ENCODE measurements around the gene PTP4A1. TPM values are rescaled to one million over a fixed set of nuclear protein-coding genes. Genes with fewer than 3 reads are reported as not detected.

The PTP4A1 gene
- total RNA-seq, 2 experiments from 2014 or later, result 45.1 to 49.3 TPM

DNA sequence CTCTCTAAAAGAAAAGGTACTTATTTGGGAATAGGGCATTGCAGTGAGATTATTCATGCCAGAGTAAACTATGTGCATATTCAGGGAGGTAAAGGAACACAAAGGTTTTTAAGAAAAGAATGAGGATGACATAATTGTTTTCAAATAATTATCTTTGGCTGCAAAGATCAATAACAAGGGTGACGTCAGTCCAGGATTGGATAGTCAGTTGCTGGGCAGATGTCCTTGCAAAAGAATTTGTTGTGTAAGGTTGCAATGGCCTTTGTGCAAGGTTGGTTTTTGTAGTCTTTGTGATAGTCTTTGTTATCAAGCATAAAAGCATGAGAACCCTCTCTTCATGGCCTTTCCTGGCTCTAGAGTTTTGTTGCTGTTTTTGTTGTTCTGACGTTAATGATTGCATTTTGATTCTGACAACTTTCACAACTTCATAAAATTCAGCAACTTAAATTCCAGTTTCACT lies 17.7 kb downstream of the PTP4A1 start:
- no peaks in the 10 kb centered on the region for H3K4me1 Mint-ChIP-seq (ENCODE audit: low read depth)
- no peaks in the 10 kb centered on the region for H3K36me3 Mint-ChIP-seq
- no peak for DNase-seq
- intact Hi-C loops (cut with micrococcal nuclease), result no loop called here
- H3K4me3 Mint-ChIP-seq, result no peak overlapping the region
- no peaks in the 10 kb centered on the region for H3K9me3 Mint-ChIP-seq
- no peaks in the 10 kb centered on the region for H3K27me3 Mint-ChIP-seq
- POLR2A ChIA-PET, result no interaction called here
- CTCF ChIA-PET, result no interaction called here
- no peak overlapping the region for H3K27ac Mint-ChIP-seq

- POLR2A ChIA-PET, result no interaction called here
- Mint-ChIP-seq H3K9me3 (no peaks in the 10 kb centered on the region), H3K27me3 (no peaks in the 10 kb centered on the region), H3K4me3 (no peak overlapping the region), H3K36me3 (no peaks in the 10 kb centered on the region), H3K27ac (no peak overlapping the region), H3K4me1 (ENCODE audit: low read depth) (peaks cover 2% of the 10 kb centered on the region)
- CTCF ChIA-PET, result interaction anchor here (0.6 to 1.3 kb wide), 2 partner anchors 84 to 171 kb away, joined by 3 to 4 read pairs; no protein-coding TSS in a partner anchor
- DNase-seq, result no peak
- intact Hi-C loops (cut with micrococcal nuclease), result no loop called here
Measured at GRCh38 chr6:63592886-63593285, 20.6 kb downstream of the PTP4A1 start.

DNA sequence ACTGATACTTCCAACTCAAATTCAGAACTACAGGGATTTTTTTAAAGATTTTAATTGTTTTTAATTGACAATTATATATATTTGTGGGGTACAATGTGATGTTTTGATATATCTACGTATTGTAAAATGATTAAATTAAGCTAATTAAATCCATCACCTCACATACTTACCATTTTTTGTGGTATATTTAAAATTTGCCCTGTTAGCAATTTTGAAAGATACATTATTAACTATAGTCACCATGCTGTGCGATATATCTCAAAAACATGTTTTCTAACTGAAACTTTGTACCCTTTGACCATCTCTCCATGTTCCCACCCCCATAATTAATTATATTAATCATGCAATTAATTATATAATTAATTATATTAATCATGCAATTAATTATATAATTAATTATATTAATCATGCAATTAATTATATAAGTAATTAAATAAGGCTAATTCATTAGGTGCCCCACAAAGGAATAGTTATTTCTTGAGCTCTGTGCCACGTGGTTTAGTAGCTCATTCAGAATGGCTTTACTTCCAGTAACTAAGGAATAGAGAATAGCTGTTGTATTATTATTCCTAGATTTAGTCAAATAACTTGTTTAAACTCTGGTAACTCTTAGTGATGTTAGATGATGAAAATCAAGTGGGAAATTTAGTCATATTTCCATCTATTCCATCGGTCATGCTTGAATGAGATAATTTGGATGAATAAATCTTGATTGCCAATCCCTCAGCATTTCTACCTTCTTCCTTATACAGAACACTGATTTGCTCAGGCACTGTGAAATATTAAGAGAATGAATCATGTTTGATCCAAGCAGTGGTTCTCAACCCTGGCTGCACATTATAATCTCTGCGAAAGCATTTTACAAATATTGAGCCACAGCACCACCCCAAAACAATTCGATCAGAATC lies 25.1 kb downstream of the PTP4A1 start:
- Mint-ChIP-seq H3K36me3 (no peaks in the 10 kb centered on the region), H3K9me3 (no peaks in the 10 kb centered on the region), H3K4me1 (ENCODE audit: low read depth) (peaks cover 16% of the 10 kb centered on the region), H3K4me3 (peak overlapping the region; percentile 77), H3K27ac (no peak overlapping the region), H3K27me3 (no peaks in the 10 kb centered on the region)
- POLR2A ChIA-PET, result no interaction called here
- CTCF ChIA-PET, result interaction anchor here (0.6 to 6.1 kb wide), 22 partner anchors 13 to 1024 kb away, joined by 3 to 206 read pairs (median 6); partner anchors contain the start of gene PHF3
- no peak for DNase-seq
- intact Hi-C loops (cut with micrococcal nuclease), result loop anchor here (1.0 to 5.0 kb wide), 4 partner anchors 23 to 167 kb away; partner anchors contain the start of gene PHF3

DNA sequence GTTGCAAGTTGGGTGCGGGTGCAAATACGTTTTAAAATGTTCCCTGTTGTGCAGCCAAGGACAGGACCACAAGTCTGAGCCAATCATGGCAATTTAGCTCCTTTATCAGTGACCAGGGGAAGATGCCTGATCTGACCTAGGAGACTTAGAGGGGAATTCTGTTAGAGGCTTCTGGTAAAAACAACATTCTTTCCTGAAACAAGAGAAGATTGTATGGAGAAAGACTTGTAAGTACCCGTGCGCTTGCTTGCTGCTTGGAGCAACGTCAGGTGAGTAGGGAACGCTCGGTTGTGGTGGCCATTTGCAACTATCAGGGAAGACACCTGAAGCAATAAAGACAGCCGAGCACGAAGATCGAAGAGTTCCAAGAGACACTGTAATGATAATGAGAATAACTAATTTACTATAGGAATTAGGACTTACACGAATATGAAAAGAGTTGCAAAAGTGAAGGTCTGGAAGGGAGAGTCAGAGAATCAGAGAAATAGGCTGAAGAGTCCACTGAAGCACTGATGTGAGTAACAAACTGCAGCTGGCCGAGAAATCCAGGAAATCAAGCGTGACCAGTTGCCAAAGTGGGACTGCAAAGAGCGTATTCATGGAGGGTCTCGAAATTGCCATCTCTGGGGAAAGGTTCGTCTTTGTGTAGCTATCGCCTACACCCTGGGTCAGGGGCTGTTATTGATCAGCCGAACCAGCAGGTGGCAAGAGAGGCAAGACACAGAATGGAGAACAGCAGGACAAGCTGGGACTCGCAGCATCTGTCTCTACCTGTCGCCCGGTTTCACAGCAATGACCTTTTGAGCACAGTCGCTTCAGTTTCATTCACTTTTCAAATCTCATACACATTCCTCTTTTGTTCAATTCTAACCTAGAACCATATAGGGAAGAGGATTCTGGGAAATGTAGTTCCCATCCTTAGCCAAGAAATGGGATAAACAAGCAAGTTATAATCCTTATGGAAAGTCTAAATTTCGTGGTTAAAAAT lies 26.1 kb downstream of the PTP4A1 start:
- Mint-ChIP-seq H3K4me1 (ENCODE audit: low read depth) (peaks cover 16% of the 10 kb centered on the region), H3K4me3 (peak overlapping the region; percentile 77), H3K36me3 (no peaks in the 10 kb centered on the region), H3K9me3 (no peaks in the 10 kb centered on the region), H3K27me3 (no peaks in the 10 kb centered on the region), H3K27ac (no peak overlapping the region)
- ChIA-PET CTCF (interaction anchor here (0.6 to 6.1 kb wide), 50 partner anchors 10 to 1025 kb away, joined by 3 to 206 read pairs (median 5); partner anchors contain the start of gene PHF3), POLR2A (interaction anchor here (1.1 to 1.4 kb wide), 2 partner anchors 25 to 37 kb away, joined by 4 to 5 read pairs; partner anchors contain the start of gene PHF3)
- DNase-seq, result peak; percentile 82
- intact Hi-C loops (cut with micrococcal nuclease), result loop anchor here (1.0 to 5.0 kb wide), 4 partner anchors 24 to 166 kb away; partner anchors contain the start of gene PHF3

- ChIA-PET CTCF (interaction anchor here (0.6 to 6.1 kb wide), 33 partner anchors 11 to 247 kb away, joined by 3 to 206 read pairs (median 5); partner anchors contain the start of gene PHF3), POLR2A (interaction anchor here (1.1 to 1.4 kb wide), 2 partner anchors 26 to 36 kb away, joined by 4 to 5 read pairs; partner anchors contain the start of gene PHF3)
- Mint-ChIP-seq H3K36me3 (no peaks in the 10 kb centered on the region), H3K4me3 (no peak overlapping the region), H3K4me1 (ENCODE audit: low read depth) (peaks cover 16% of the 10 kb centered on the region), H3K9me3 (no peaks in the 10 kb centered on the region), H3K27me3 (no peaks in the 10 kb centered on the region), H3K27ac (no peak overlapping the region)
- intact Hi-C loops (cut with micrococcal nuclease), result loop anchor here (5.0 kb wide), 1 partner anchor 108 kb away; no protein-coding TSS in a partner anchor
- DNase-seq, result no peak
Measured at GRCh38 chr6:63599243-63599642, 27.0 kb downstream of the PTP4A1 start.

DNA sequence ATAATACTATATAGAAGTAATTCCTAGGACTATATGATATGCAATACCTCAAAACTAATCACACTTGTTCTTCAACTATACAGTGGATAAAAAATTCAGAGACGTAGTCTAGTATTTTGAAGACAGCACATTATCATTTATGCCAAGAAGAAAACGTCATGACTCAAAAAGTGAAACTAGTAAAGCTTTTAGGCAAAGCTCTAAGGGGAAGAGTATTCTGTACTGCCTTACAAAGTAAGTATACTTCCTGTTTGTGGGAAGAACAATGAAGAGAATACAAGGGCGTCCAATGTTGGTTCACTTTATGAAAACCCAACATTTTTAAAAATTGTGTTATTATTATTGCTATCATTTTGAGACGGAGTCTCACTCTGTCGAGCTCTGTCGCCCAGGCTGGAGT lies 27.9 kb downstream of the PTP4A1 start:
- Mint-ChIP-seq H3K27me3 (peaks cover 1% of the 10 kb centered on the region), H3K4me1 (ENCODE audit: low read depth) (peaks cover 16% of the 10 kb centered on the region), H3K9me3 (no peaks in the 10 kb centered on the region), H3K4me3 (no peak overlapping the region), H3K27ac (no peak overlapping the region), H3K36me3 (no peaks in the 10 kb centered on the region)
- no peak for DNase-seq
- POLR2A ChIA-PET, result no interaction called here
- CTCF ChIA-PET, result interaction anchor here (1.0 to 6.1 kb wide), 3 partner anchors 26 to 162 kb away, joined by 3 to 206 read pairs (median 24); no protein-coding TSS in a partner anchor
- intact Hi-C loops (cut with micrococcal nuclease), result no loop called here

DNA sequence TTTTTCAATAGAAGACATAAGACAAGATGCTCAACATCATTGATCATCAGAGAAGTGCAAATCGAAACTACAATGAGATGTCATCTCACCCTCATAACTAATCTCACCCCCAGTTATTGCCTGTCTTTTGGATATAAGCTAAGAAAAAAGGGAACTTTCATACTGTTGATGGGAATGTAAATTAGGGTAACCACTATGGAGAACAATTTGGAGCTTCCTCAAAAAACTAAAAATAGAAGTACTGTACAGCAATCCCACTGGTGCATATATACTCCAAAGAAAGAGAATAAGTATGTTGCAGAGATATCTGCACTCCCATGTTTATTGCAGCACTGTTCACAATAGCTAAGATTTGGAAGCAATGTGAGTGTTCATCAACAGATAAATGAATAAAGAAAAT lies 37.0 kb downstream of the PTP4A1 start:
- DNase-seq, result no peak
- ChIA-PET CTCF (no interaction called here), POLR2A (no interaction called here)
- Mint-ChIP-seq H3K36me3 (no peaks in the 10 kb centered on the region), H3K9me3 (no peaks in the 10 kb centered on the region), H3K27me3 (peaks cover 5% of the 10 kb centered on the region), H3K27ac (no peak overlapping the region), H3K4me3 (no peak overlapping the region), H3K4me1 (ENCODE audit: low read depth) (no peaks in the 10 kb centered on the region)
- intact Hi-C loops (cut with micrococcal nuclease), result no loop called here

- Mint-ChIP-seq H3K27ac (no peak overlapping the region), H3K9me3 (no peaks in the 10 kb centered on the region), H3K36me3 (no peaks in the 10 kb centered on the region), H3K27me3 (peaks cover 3% of the 10 kb centered on the region), H3K4me1 (ENCODE audit: low read depth) (no peaks in the 10 kb centered on the region), H3K4me3 (no peak overlapping the region)
- intact Hi-C loops (cut with micrococcal nuclease), result no loop called here
- ChIA-PET POLR2A (no interaction called here), CTCF (interaction anchor here (1.9 kb wide), 1 partner anchor 12 kb away, joined by 8 read pairs; no protein-coding TSS in a partner anchor)
- no peak for DNase-seq
Measured at GRCh38 chr6:63610944-63611343, 38.7 kb downstream of the PTP4A1 start.

DNA sequence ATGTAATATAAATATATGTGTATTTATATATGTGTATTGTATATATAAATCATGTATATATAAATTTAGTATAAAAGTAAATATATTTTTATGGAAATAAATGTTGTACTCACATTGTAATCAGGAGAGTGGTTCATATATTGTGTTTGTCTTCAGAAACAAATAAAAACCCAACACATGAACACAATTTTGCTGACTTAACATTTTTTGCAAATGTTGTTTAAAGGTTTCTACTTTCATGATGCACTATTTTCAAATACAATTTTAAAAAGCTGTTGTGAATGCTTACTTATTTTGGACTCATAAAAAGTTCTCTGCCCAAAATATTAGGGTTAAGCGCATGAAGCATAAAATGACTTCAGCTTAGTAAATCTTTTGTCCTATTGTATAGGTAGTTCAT lies 39.3 kb downstream of the PTP4A1 start:
- ChIA-PET POLR2A (no interaction called here), CTCF (interaction anchor here (1.9 kb wide), 1 partner anchor 13 kb away, joined by 8 read pairs; no protein-coding TSS in a partner anchor)
- Mint-ChIP-seq H3K4me1 (ENCODE audit: low read depth) (no peaks in the 10 kb centered on the region), H3K36me3 (no peaks in the 10 kb centered on the region), H3K27ac (no peak overlapping the region), H3K9me3 (no peaks in the 10 kb centered on the region), H3K27me3 (peaks cover 3% of the 10 kb centered on the region), H3K4me3 (no peak overlapping the region)
- intact Hi-C loops (cut with micrococcal nuclease), result no loop called here
- no peak for DNase-seq

GRCh38 chr6:63615590-63615989 lies 43.3 kb downstream of the PTP4A1 start:
- H3K4me1 Mint-ChIP-seq (ENCODE audit: low read depth), result no peaks in the 10 kb centered on the region
- H3K36me3 Mint-ChIP-seq, result no peaks in the 10 kb centered on the region
- no peak overlapping the region for H3K4me3 Mint-ChIP-seq
- no peaks in the 10 kb centered on the region for H3K9me3 Mint-ChIP-seq
- intact Hi-C loops (cut with micrococcal nuclease), result no loop called here
- no peak overlapping the region for H3K27ac Mint-ChIP-seq
- H3K27me3 Mint-ChIP-seq, result peaks cover 13% of the 10 kb centered on the region
- ChIA-PET POLR2A (no interaction called here), CTCF (interaction anchor here (2.7 kb wide), 1 partner anchor 17 kb away, joined by 9 read pairs; no protein-coding TSS in a partner anchor)
- DNase-seq, result no peak
